Hindlimb muscle (tissue), 1 donor: ENCODE measurements around the gene SPG21. TPM values are rescaled to one million over a fixed set of nuclear protein-coding genes. Genes with fewer than 3 reads are reported as not detected.
"Not testable (repeated sequence)": the region's sequence is repeated elsewhere in the genome, so short reads cannot be mapped to it uniquely, and the experiment has no call there.

ENCODE experiments used
- DNase-seq: peaks from one replicate; pipeline ENCODE4 v3.0.0-alpha.2; 2013
- polyA plus RNA-seq: library from polyadenylated mRNA; unstranded; fragments of 120-200 nt; gene quantifications from one replicate; pipeline ENCODE4 v1.2.1, GENCODE V29; 2013; ENCODE audit not compliant: insufficient read length

Gene SPG21, protein sequence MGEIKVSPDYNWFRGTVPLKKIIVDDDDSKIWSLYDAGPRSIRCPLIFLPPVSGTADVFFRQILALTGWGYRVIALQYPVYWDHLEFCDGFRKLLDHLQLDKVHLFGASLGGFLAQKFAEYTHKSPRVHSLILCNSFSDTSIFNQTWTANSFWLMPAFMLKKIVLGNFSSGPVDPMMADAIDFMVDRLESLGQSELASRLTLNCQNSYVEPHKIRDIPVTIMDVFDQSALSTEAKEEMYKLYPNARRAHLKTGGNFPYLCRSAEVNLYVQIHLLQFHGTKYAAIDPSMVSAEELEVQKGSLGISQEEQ
- 75.3 TPM for polyA plus RNA-seq

GRCh38 chr15:64989416-64990167, at the start of gene SPG21:
SPG21 (minus strand) TSS chr15:64989914; CDS start chr15:64983569, 6,345 bp downstream.
- peak; percentile 96 for DNase-seq

GRCh38 chr15:65038836-65039235, 49.1 kb upstream of the SPG21 start:
- DNase-seq: no peak

GRCh38 chr15:65038428-65038827, 48.7 kb upstream of the SPG21 start:
- no peak for DNase-seq

DNA sequence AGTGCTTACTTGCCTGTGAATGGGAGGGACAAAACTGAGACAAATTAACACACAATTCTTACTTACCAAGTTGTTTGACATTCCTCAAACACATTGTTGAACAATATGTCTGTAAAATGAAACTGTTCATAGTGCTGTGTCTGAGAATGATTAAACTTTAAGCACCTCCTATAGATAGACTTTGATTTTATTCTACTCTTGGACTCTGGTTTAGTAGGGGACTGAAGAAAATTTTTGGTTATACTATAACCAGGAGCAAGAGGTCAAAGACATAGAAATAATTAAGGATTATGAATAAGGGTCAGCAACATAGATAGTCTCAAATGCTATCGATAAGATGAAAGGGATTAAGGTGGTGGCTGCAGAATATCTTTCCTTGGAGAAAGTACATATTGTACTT, 47.6 kb upstream of the SPG21 start:
- no peak for DNase-seq

DNA sequence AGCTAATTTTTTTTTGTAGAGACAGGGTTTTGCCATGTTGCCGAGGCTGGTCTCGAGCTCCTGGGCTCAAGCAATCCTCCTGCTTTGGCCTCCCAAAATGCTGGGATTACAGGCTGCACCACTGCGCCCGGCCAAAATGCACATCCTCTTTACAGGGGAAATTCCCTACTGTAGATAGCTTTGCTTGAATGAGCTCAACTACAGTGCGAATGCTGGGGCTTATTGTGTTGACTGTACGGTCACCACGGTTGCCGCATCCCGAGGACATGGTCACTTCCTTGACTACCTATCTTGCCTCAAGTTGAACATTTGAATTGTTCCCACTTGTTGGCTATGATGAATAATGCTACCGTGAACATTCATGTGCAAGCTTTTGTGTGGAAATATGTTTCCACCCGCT, 45.0 kb upstream of the SPG21 start:
- no peak for DNase-seq

DNA sequence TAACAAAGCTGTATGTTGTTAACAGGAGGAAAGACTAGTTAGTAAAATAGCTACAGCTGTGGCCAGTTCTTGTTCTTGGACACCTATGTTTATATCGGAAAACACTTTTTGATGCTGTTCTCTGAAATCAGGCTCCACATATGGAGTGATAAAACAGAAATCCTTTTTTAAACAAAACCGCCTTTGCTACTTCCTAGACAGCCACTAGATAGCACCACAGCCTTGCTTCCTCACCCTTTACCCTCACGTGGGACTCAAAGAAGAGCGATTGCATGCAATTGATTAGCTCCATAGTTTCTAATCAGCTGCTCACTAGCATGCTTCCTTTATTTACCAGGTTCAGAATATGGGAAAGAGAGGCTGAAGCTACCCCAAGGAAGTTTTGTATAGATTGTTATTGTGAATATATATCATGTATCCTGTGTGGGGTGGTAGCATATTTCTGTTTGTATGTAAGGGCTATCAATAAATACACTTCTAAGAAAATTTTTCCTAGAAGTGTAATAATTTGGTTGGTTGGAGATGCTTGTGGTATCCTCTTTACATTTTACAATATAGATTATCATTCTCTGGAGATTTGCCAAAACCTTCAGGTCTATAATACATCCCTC, 44.0 kb upstream of the SPG21 start:
- DNase-seq: no peak

DNA sequence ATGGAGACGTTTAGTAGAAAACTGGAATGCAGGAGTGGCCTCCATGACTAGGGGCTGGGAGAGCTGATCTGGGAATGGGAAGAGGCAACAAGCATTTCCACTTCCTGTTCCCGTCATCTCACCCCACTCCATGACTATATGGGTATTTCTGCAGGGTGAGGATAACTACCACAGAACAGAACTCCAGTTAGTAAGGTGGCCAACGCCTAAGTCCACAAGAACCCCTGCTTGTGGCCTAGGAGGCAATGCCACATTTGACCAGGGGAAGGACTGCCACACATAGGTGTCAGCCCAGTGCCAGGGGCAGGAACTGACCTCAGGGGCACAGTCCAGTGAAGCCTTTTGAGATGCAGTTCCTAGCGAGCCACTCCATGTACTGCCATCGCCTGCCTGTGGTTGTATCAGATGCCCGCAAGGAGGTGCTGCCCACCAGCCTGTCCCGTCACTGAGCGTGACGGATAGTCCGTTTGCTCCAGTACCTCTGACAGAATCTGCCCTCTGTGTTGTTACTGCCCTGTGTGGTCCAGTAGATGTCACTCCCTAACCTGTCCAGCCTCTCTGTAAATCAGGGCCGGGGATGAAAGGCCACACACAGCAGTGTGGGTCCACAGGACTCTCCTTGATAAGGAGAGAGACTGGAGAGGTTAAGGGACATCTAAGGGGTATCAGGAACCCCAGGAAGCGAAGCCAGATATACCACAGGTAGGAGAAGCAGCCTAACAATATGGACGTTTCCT, 43.3 kb upstream of the SPG21 start:
- no peak for DNase-seq

GRCh38 chr15:65029736-65030208, 40.1 kb upstream of the SPG21 start:
- DNase-seq: no peak

- DNase-seq: peak; percentile 84
Observed at GRCh38 chr15:65028921-65029735, 39.4 kb upstream of the SPG21 start, which contains the start of gene MTFMT. MTFMT (minus strand) TSS chr15:65029639; CDS start chr15:65029613, 26 bp downstream.

- DNase-seq: no peak
Observed at GRCh38 chr15:65028338-65028737, 38.6 kb upstream of the SPG21 start.

GRCh38 chr15:65027593-65027992, 37.9 kb upstream of the SPG21 start:
- no peak for DNase-seq

DNA sequence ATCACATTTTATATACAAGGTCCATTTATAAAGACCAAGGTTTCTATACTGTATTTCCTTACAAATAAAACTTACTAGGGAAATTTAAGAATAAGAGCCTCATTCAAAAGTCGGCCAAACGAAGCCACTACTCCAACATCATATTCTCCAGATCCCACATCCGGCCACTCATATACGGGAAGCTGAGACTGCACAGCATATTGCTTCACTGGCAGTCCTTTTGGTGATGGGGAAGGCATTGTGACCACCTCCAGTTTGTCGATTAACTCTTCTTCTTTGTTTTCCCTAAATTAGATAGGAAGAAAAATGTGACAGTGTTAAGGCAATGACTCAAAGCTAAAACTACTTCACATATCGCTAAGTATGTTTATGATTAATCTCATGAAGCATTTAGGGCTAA, 37.0 kb upstream of the SPG21 start:
- no peak for DNase-seq

GRCh38 chr15:65021488-65021887, 31.8 kb upstream of the SPG21 start:
- no peak for DNase-seq

DNA sequence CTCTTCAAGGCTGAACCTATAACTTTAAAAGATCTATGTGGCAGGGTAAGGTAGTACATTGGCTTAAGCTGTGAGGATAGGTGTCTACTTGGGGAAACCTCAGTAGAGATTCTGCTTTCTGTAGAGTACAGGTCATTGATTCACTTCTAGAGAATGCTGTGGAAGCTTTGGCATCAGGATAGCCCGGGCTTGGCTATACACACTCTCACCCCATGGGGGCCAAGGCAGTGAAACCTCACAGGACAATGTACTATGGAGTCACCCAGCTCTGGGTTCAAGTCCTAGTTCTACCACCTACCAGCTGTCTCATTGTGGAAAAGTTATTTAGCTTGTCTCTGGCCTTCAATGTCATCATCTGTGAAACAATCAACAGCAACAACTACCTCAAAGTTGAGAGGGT, 30.7 kb upstream of the SPG21 start:
- no peak for DNase-seq

DNA sequence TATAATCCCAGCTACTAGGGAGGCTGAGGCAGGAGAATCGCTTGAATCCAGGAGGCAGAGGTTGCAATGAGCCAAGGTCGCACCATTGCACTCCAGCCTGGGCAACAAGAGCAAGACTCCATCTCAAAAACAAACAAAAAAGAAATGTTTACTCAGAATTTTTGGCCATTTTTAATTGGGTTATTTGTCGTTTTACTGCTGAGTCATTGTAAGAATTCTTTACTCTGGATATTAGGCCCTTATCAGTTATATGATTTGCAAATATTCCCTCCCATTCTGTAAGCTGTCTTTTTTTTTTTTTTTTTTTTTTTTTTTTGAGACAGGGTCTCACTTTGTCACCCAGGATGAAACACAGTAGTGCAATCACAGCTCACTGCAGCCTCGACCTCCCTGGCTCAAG, 21.5 kb upstream of the SPG21 start:
- not testable (repeated sequence) for DNase-seq

DNA sequence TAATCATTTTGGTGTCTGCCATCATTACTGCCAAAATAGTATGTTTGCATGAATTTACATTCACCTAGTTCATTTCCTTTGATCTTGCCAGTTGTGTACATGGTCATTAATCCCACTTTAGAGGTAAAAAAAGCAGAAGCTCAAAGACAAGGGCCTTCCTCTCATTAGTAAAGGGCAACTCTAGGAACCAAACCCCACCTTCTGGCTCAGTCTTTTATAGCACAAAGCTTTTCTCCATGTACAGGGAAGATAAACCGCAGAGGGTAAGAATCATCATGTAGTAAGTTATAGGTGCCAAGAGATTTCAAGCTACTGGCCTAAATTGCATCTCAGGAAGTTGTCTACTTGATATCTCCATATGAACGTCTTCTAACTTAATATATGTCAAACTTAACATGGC, 19.3 kb upstream of the SPG21 start:
- no peak for DNase-seq

DNA sequence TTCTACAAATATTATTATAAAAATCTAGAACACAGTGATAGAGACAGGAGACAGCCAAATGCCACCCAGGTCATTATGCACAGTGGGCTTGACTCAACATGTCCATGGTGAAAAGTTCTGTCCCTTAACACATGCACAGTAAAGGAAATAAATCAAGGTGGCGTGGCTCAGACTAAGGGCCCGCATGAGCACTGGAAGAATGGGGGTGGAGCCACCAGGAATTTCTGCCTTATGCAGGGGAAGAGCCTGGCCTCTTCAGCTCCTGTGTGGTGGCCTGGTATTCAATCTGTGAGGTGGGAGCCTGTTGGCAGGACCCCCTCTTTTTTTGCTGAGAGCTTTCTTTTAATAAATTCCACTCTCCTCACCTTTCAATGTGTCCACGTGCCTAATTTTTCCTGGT, 17.2 kb upstream of the SPG21 start:
- no peak for DNase-seq

DNA sequence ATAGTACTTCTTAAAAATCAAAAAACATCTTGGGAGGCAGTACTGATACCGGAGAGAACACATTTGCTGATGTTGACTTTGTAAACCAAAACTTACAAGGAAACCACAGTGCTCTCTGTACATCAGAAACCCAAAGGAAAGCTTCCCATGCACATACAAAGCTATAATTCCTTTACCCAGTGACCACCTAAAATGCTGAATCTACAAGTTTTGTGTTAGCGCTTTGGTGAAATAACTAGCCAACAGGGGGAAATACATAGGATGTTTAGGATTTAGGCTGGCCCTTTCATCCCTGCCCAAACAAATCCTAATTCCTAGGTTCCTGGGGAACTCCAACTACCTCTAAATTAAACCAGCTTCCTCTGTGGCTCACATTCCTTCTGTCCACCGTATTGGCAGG, 15.3 kb upstream of the SPG21 start:
- DNase-seq: no peak

DNA sequence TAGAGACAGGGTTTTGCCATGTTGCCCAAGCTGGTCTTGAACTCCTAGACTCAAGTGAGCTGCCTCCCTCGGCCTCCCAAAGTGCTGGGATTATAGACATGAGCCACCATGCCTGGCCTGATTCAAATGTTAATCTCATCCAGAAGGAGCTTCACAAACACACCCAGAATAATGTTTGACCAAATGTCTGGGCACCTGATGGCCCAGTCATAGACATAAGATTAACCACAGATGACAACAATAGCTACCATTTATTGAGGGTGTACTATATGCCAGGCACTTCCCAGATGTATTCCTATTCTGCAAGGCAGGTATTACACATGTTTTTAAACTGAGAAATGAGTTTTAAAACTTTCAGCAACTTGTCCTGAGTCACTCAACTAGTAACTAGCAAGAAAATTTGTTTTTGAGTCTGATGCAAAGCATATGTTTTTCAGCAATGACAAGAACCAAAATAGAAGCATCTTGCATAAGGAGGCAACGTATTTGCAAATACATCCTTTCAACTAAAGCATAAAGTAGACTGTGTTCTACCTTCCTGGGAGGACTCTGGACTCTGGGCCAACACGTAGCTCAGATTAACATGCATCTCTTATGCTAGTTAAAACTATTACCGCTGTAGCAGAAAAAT, 8.1 kb upstream of the SPG21 start:
- no peak for DNase-seq

- DNase-seq: no peak
Observed at GRCh38 chr15:64997066-64997465, 7.4 kb upstream of the SPG21 start.

- DNase-seq: no peak
Observed at GRCh38 chr15:64993290-64993689, 3.6 kb upstream of the SPG21 start.
